Measurements from ENCODE around the gene NOL4L. TPM values are rescaled to one million over a fixed set of nuclear protein-coding genes. Genes with fewer than 3 reads are reported as not detected.
"Not testable (repeated sequence)": the region's sequence is repeated elsewhere in the genome, so short reads cannot be mapped to it uniquely, and the experiment has no call there.

Gene NOL4L
- total RNA-seq, 2 donors from 2014 or later: 39.6 to 50.7 TPM

GRCh38 chr20:32411955-32412706 lies 173.0 kb downstream of the NOL4L start:
- peaks cover 13% of the 10 kb centered on the region for H3K36me3 Mint-ChIP-seq (ENCODE audit: low read depth)
- TF ChIP-seq, protein P1, sequence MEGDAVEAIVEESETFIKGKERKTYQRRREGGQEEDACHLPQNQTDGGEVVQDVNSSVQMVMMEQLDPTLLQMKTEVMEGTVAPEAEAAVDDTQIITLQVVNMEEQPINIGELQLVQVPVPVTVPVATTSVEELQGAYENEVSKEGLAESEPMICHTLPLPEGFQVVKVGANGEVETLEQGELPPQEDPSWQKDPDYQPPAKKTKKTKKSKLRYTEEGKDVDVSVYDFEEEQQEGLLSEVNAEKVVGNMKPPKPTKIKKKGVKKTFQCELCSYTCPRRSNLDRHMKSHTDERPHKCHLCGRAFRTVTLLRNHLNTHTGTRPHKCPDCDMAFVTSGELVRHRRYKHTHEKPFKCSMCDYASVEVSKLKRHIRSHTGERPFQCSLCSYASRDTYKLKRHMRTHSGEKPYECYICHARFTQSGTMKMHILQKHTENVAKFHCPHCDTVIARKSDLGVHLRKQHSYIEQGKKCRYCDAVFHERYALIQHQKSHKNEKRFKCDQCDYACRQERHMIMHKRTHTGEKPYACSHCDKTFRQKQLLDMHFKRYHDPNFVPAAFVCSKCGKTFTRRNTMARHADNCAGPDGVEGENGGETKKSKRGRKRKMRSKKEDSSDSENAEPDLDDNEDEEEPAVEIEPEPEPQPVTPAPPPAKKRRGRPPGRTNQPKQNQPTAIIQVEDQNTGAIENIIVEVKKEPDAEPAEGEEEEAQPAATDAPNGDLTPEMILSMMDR (conservative IDR thresholded peaks at IDR 0.05): no peak
- 97 to 100% methylated on average over 1 to 2 of the region's 2 CpGs for WGBS, 2 experiments (ENCODE audit: insufficient coverage in 1 of 2, insufficient read length in 1 of 2)
- no peaks in the 10 kb centered on the region for H3K4me1 ChIP-seq (ENCODE audit: control insufficient read depth, insufficient read depth, low read length)
- H3K27me3 Mint-ChIP-seq (ENCODE audit: insufficient read depth): no peaks in the 10 kb centered on the region
- H3K36me3 ChIP-seq (ENCODE audit: control insufficient read depth, insufficient read depth, low read length): peaks cover 10% of the 10 kb centered on the region
- no peak for DNase-seq
- H3K9me3 Mint-ChIP-seq: no peaks in the 10 kb centered on the region
- no peaks in the 10 kb centered on the region for H3K27me3 ChIP-seq (ENCODE audit: control insufficient read depth, insufficient read depth, low read length, poor library complexity, severe bottlenecking)
- H3K4me1 Mint-ChIP-seq: peaks cover 15% of the 10 kb centered on the region
- H3K9ac ChIP-seq (ENCODE audit: extremely low read depth, low read length, poor library complexity, severe bottlenecking): no peak overlapping the region
- no peak overlapping the region for H3K27ac ChIP-seq (ENCODE audit: low read depth, low read length)
- H3K9me3 ChIP-seq (ENCODE audit: control insufficient read depth, low read length): no peaks in the 10 kb centered on the region
- no peak overlapping the region for H3K4me3 ChIP-seq (ENCODE audit: low read length)
- H3K4me3 Mint-ChIP-seq: no peak overlapping the region
- no peak overlapping the region for H3K27ac Mint-ChIP-seq

DNA sequence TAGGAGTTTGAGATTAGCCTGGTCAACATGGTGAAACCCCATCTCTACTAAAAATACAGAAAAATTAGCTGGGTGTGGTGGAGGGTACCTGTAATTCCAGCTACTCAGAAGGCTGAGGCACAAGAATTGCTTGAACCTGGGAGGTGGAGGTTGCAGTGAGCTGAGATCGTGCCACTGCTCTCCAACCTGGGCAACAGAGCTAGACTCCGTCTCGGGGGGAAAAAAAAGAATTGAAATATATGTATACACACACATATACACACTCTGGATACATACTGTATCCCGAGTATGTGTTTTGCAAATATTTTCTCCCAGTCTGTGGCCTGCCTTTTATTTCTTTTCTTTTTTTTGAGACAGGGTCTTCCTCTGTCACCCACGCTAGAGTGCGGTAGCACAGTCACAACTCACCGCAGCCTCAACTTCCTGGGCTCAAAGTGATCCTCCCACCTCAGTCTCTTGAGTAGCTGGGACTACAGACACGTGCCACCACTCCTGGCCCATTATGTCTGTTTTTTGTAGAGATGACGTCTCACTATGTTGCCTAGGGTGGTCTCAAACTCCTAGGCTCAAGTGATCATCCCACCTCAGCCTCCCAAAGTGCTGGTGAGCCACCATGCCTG lies 177.9 kb downstream of the NOL4L start:
- not testable (repeated sequence) for H3K4me3 Mint-ChIP-seq

GRCh38 chr20:32406701-32407100 lies 178.4 kb downstream of the NOL4L start:
- H3K4me3 ChIP-seq (ENCODE audit: low read length): no peak overlapping the region
- H3K9me3 Mint-ChIP-seq: no peaks in the 10 kb centered on the region
- H3K36me3 Mint-ChIP-seq (ENCODE audit: low read depth): peaks cover 17% of the 10 kb centered on the region
- no peaks in the 10 kb centered on the region for H3K4me1 ChIP-seq (ENCODE audit: control insufficient read depth, insufficient read depth, low read length)
- H3K36me3 ChIP-seq (ENCODE audit: control insufficient read depth, insufficient read depth, low read length): peaks cover 16% of the 10 kb centered on the region
- no peaks in the 10 kb centered on the region for H3K4me1 Mint-ChIP-seq
- no peak for DNase-seq
- 95 to 100% methylated on average over 4 of the region's 4 CpGs for WGBS, 2 experiments (ENCODE audit: insufficient coverage in 1 of 2, insufficient read length in 1 of 2)
- no peaks in the 10 kb centered on the region for H3K9me3 ChIP-seq (ENCODE audit: control insufficient read depth, low read length)
- H3K27ac ChIP-seq (ENCODE audit: low read depth, low read length): no peak overlapping the region
- TF ChIP-seq, protein P1 (conservative IDR thresholded peaks at IDR 0.05): no peak
- no peak overlapping the region for H3K27ac Mint-ChIP-seq
- no peaks in the 10 kb centered on the region for H3K27me3 Mint-ChIP-seq (ENCODE audit: insufficient read depth)
- H3K27me3 ChIP-seq (ENCODE audit: control insufficient read depth, insufficient read depth, low read length, poor library complexity, severe bottlenecking): no peaks in the 10 kb centered on the region
- H3K9ac ChIP-seq (ENCODE audit: extremely low read depth, low read length, poor library complexity, severe bottlenecking): no peak overlapping the region
- no peak overlapping the region for H3K4me3 Mint-ChIP-seq

More for the DNA sequence above, 177.9 kb downstream of the NOL4L start:
- H3K36me3 ChIP-seq (ENCODE audit: control insufficient read depth, insufficient read depth, low read length): peaks cover 13% of the 10 kb centered on the region
- not testable (repeated sequence) for H3K9ac ChIP-seq (ENCODE audit: extremely low read depth, low read length, poor library complexity, severe bottlenecking); H3K27ac ChIP-seq (ENCODE audit: low read depth, low read length); DNase-seq; H3K27me3 ChIP-seq (ENCODE audit: control insufficient read depth, insufficient read depth, low read length, poor library complexity, severe bottlenecking); H3K4me1 ChIP-seq (ENCODE audit: control insufficient read depth, insufficient read depth, low read length); H3K9me3 Mint-ChIP-seq; H3K4me1 Mint-ChIP-seq; H3K9me3 ChIP-seq (ENCODE audit: control insufficient read depth, low read length); H3K4me3 ChIP-seq (ENCODE audit: low read length); H3K27me3 Mint-ChIP-seq (ENCODE audit: insufficient read depth)
- peaks cover 13% of the 10 kb centered on the region for H3K36me3 Mint-ChIP-seq (ENCODE audit: low read depth)
- H3K27ac Mint-ChIP-seq: peak overlapping the region; percentile 10
- 92 to 98% methylated on average over 6 to 7 of the region's 9 CpGs for WGBS, 2 experiments (ENCODE audit: insufficient coverage in 1 of 2, insufficient read length in 1 of 2)

Measured in endodermal cell (in vitro differentiated cells).